VCaP (cell line): Measurements from ENCODE around the gene MCRIP1.

Experiments
- H3K27ac ChIP-seq: fragments of 450-650 bp; 2 replicates; pipeline ENCODE4 v1.5.1; 2017
- TF ChIP-seq, protein P1 (sequence below): fragments of 450-650 bp; conservative IDR thresholded peaks from 2 replicates; pipeline ENCODE4 v1.5.1; 2017; ENCODE audit warnings: mild to moderate bottlenecking, moderate library complexity

The MCRIP1 gene

DNA sequence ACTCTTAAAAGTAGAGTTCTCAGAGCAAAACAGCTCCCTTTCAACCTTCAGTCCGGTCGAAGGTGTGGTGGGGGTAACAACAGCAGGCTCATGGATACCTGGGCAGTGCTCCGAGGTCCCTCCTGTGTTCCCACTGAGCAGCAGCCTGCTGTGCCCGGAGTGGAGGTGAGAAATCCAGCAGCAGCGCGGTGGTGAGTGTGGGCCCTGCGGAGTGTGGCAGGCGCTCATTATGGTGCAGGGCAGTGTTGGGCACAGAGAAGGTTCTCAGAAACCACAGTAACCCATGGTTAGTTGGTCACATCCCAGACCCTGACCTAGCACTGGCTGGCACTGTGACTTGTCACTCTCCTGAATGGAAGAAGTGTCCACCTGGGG, 32.3 kb upstream of the MCRIP1 start:
- TF ChIP-seq, protein P1, sequence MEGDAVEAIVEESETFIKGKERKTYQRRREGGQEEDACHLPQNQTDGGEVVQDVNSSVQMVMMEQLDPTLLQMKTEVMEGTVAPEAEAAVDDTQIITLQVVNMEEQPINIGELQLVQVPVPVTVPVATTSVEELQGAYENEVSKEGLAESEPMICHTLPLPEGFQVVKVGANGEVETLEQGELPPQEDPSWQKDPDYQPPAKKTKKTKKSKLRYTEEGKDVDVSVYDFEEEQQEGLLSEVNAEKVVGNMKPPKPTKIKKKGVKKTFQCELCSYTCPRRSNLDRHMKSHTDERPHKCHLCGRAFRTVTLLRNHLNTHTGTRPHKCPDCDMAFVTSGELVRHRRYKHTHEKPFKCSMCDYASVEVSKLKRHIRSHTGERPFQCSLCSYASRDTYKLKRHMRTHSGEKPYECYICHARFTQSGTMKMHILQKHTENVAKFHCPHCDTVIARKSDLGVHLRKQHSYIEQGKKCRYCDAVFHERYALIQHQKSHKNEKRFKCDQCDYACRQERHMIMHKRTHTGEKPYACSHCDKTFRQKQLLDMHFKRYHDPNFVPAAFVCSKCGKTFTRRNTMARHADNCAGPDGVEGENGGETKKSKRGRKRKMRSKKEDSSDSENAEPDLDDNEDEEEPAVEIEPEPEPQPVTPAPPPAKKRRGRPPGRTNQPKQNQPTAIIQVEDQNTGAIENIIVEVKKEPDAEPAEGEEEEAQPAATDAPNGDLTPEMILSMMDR, result no peak
- H3K27ac ChIP-seq, result peak overlapping the region; percentile 100

DNA sequence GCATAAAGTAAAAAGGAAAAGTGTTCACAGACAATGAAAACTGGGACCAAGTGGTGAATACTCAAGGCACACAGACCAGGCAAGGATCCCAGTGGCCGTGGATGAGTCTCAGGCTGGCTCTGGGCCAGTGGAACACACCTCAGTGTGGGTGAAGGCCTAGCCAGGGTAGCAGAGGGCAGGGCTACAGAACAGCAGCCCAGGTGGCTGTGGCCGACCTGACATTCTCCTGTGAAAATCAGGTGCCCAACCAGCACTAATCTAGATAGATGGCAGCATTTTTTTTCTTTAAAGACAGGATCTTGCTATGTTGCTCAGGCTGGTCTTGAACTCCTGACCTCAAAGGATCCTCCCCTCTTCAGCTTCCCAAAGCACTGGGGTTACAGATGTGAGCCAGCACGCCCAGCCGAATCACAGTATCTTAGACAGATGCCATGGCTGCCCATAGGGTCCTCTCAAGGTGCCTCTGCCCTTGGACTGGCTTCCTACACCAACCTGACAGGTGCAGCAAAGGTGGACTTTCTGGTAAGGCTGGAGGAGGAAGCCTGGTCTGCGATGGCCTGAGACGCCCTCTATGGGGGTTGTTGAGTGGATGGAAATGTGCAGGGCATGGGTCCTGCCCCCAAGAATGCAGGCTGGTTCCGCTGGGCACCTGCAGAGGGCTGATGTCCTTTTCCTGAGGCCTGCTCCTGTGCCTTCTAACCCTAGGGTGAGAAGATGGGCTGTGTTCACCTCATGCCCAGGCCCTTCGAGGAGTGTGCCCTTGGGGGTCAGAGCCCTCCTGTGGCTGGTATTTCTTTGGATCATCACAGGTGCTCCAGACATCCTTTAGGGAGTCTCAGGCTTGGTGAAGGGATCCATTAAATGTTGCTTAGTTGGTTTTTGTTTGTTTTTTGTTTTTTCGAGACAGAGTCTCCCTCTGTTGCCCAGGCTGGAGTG, 31.0 kb upstream of the MCRIP1 start:
- TF ChIP-seq, protein P1, result no peak
- H3K27ac ChIP-seq, result peak overlapping the region; percentile 100

DNA sequence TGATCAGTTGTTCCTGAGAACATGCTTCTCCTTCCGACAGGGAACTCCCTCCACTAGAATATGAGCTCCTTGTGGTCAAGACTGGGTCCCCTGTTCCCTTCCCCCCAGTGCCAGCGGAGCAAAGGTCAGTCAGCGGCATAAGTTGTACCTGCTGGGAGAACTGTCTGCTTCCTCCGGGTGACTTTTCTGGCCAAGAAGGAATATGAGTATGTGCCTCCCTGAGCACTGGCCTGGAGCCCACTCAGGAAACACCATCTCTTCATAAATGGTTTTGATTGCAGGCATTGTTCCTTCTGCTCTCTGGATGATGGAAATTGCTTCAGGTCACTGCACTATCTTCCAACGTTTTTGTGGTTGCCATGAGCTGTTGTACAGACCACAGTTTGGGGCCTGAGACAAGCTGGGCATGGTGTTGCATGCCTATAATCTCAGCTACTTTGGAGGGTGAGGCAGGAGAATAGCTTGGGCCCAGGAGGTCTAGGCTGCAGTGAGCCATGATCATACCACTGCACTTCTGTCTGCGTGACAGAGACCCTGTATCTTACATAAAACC, 30.1 kb upstream of the MCRIP1 start:
- peak overlapping the region; percentile 100 for H3K27ac ChIP-seq
- TF ChIP-seq, protein P1, result no peak

DNA sequence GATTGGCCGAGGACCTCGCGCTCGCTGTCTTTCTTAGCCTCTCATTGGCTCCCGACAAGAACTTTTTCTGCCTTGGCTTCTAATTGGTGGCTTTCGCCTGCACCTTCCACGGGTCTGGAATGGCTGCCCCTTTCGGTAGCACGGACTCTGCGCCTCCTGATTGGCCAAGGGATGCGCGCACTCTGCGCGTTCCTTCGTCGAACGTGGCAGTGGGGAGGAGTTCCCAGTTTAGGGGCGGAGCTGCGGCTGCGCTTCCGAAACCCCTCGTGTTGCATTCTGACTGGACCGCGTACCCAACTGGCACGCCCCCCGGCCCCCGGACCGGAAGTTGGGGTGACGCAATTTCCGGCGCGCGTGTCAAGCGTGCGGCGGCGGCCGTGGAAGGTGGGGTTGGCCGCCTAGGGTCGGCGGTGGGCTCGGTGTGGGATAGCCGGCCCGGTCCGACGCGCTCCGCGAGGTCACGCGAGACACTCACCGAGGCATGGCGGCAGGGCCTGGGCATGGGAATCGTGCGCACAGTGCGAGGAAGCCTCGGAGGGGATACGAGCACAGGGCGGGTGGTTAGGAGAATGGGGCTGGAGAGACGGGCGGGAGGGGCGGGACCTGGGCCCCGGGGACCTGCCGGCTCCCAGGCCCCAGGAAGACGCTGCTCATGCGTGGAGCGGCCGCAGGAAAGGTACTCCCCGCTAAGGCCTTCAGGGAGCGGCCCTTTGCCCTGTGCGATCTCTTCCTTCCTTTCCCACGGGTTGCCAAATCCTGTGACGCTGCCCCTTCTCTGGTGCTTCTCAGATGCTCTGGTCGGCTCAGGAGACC, 27.9 kb upstream of the MCRIP1 start:
- peak overlapping the region; percentile 100 for H3K27ac ChIP-seq
- TF ChIP-seq, protein P1, result no peak

DNA sequence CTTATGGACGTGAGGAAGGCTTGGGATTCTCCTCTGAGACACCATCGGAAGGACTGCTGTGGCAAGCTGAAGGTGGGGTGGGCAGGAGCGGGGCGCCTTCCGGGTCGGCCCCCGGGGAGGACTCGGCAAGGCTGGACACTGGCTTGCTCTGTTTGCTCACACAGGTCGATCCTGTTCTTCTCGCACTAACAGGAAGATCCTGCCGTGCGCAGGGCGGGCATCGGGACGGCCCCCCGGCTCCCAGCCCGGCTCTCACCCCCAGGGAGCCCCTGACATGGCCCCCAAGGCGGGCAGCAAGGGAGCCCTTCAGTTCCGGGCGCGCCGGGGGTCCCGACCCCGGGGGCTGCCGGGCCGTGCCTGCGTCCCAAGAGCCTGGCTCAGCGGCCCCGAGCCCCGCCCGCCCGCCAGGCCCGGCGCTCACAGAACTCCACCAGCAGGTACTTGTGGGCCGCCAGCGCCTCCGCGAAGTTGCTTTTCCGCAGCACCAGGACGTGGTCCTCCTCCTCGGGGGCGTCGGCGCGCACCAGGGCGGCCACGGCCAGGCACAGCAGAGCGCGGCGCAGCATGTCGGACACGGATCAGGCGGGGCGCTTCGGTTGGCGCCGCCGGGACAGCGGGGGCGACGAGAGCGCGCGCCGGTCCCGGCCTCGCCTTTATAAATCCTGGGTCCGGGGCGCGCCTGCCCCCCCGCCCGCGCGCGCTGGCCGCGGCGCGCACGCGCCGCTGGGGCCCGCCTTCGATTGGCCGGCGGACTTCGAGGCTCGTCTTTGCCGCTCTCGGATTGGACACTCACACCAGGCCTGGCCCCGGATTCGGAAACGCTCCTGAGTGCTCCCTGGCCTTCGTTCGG, 27.0 kb upstream of the MCRIP1 start, which contains the start of gene P4HB:
P4HB (minus strand) TSS at position 630 of the 850 bp plus-strand sequence; CDS start at position 566, 64 bp downstream.
- H3K27ac ChIP-seq, result peak within 1 kb of the TSS; percentile 100
- TF ChIP-seq, protein P1, result no peak

DNA sequence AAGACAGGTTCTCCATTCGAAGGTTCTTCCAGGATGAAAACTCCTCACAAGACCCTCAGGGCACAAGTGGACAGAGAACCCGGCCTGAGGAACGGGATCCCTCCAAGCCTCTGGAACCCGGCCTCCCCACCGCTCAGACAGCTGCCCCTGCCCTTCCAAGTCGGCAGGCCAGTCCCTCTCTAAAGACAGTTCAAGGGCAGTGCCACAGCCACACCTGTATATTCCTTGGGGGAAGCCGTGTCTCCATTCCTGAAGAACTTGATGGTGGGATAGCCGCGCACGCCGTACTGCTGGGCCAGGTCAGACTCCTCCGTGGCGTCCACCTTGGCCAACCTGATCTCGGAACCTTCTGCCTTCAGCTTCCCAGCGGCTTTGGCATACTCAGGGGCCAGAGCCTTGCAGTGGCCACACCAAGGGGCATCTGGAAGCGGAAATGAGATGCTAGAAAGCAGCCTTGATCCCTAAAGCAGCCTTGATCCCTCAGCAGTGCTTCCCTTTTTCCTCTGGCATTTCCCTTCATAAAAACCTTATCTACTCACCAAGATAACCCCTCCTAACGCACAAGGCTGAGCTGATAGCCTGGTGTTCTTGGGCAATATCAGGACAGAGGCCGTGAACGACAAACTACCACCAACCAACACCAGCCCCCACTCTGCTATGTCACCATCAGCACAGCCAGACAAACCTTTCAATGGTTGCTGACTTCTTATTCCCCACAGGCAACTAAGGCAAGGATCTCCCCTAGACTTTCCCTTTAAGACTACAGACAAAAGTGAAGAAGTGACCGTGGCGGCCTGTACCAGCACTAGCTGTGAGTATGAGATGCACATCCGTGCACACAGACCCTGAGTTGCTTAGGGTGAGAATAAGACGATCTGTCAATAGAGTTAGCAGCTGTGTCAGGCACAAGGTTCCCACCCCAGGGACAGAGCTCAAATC, 26.1 kb upstream of the MCRIP1 start:
- TF ChIP-seq, protein P1, result no peak
- H3K27ac ChIP-seq, result peak overlapping the region; percentile 100
